ENCODE results near the gene ZC3H8.

GRCh38 chr2:112194482-112194881 lies 60.4 kb downstream of the ZC3H8 start:
- TF ChIP-seq, protein P1, sequence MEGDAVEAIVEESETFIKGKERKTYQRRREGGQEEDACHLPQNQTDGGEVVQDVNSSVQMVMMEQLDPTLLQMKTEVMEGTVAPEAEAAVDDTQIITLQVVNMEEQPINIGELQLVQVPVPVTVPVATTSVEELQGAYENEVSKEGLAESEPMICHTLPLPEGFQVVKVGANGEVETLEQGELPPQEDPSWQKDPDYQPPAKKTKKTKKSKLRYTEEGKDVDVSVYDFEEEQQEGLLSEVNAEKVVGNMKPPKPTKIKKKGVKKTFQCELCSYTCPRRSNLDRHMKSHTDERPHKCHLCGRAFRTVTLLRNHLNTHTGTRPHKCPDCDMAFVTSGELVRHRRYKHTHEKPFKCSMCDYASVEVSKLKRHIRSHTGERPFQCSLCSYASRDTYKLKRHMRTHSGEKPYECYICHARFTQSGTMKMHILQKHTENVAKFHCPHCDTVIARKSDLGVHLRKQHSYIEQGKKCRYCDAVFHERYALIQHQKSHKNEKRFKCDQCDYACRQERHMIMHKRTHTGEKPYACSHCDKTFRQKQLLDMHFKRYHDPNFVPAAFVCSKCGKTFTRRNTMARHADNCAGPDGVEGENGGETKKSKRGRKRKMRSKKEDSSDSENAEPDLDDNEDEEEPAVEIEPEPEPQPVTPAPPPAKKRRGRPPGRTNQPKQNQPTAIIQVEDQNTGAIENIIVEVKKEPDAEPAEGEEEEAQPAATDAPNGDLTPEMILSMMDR (IDR thresholded peaks at IDR 0.05) = no peak
- TF ChIP-seq POLR2A (IDR thresholded peaks at IDR 0.05) = no peak
